ENCODE data around the gene KCTD10. TPM values are rescaled to one million over a fixed set of nuclear protein-coding genes. Genes with fewer than 3 reads are reported as not detected.

The KCTD10 gene
- total RNA-seq, 1 experiment from 2014 or later, result 41.5 TPM

DNA sequence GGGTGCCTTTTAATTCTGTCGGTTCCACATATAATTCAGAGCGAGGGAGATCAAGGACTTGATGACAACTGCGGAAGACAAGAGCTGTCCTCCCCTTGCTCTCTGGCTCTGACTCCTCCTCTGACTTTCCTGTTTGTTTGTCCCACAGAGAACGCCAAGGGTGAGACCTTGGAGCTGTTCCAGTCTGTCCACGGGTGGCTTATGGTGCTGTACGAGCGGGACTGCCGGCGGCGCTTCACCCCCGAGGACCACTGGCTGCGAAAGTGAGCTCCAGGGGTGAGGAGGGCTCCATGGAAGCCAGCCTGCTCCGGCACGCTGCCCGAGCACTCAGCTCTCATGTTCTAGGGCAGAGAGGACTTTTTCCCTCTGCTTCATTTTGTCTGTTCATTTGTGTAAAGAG is 33.1 kb upstream of the KCTD10 start:
- no peak overlapping the region for H3K4me3 Mint-ChIP-seq (ENCODE audit: unreplicated experiment)
- Histone ChIP-seq H3K27me3 (replicated peaks; ENCODE audit: control insufficient read depth, insufficient read depth, low read length) (no peaks in the 10 kb centered on the region), H3K36me3 (ENCODE audit: control insufficient read depth, insufficient read depth, low read length) (no peaks in the 10 kb centered on the region; the same call in 1 of the 2 replicates), H3K4me1 (no peaks in the 10 kb centered on the region), H3K4me3 (ENCODE audit: low read depth, low read length) (no peak overlapping the region), H3K9me3 (no peaks in the 10 kb centered on the region)
- intact Hi-C loops (cut with micrococcal nuclease; ENCODE audit: unreplicated experiment), result no loop called here
- no peaks in the 10 kb centered on the region for H3K27me3 Mint-ChIP-seq (ENCODE audit: insufficient read depth, unreplicated experiment)
- BruUV-seq (replicated peaks), result no TSS peak
- DNase-seq, result no peak
- no peaks in the 10 kb centered on the region for H3K4me1 Mint-ChIP-seq (ENCODE audit: low read depth, unreplicated experiment)
- TF ChIP-seq, protein P1, sequence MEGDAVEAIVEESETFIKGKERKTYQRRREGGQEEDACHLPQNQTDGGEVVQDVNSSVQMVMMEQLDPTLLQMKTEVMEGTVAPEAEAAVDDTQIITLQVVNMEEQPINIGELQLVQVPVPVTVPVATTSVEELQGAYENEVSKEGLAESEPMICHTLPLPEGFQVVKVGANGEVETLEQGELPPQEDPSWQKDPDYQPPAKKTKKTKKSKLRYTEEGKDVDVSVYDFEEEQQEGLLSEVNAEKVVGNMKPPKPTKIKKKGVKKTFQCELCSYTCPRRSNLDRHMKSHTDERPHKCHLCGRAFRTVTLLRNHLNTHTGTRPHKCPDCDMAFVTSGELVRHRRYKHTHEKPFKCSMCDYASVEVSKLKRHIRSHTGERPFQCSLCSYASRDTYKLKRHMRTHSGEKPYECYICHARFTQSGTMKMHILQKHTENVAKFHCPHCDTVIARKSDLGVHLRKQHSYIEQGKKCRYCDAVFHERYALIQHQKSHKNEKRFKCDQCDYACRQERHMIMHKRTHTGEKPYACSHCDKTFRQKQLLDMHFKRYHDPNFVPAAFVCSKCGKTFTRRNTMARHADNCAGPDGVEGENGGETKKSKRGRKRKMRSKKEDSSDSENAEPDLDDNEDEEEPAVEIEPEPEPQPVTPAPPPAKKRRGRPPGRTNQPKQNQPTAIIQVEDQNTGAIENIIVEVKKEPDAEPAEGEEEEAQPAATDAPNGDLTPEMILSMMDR (IDR thresholded peaks at IDR 0.05; ENCODE audit: insufficient read depth in 1 of 2, low read depth in 1 of 2, low read length in 1 of 2, severe bottlenecking in 1 of 2, unreplicated experiment in 1 of 2), result no peak
- no peak overlapping the region for H3K27ac Mint-ChIP-seq (ENCODE audit: unreplicated experiment)
- H3K9me3 Mint-ChIP-seq (ENCODE audit: unreplicated experiment), result no peaks in the 10 kb centered on the region
- ChIA-PET POLR2A (no interaction called here), CTCF (no interaction called here)
- H3K36me3 Mint-ChIP-seq (ENCODE audit: insufficient read depth, unreplicated experiment), result no peaks in the 10 kb centered on the region

DNA sequence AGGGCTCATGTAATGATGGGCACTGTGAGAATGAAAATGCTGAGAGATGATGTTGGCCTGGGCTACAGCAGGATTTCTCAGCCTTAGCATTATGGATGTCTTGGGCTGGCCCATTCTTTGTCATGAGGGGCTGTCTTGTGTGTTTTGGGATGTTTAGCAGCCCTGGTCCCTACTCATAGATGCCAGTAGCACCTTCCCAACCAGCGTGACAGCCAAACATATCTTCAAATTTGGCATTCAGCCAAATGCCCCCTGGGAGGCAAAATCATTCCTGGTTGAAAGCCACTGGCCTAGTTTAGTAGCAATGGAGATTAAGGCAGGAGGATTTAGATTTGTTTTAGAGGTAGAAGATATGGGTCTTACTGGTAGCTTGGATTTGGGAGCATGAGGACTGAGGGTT is 27.0 kb upstream of the KCTD10 start:
- Mint-ChIP-seq H3K27me3 (ENCODE audit: insufficient read depth, unreplicated experiment) (no peaks in the 10 kb centered on the region), H3K27ac (ENCODE audit: unreplicated experiment) (no peak overlapping the region), H3K9me3 (ENCODE audit: unreplicated experiment) (no peaks in the 10 kb centered on the region), H3K4me3 (ENCODE audit: unreplicated experiment) (no peak overlapping the region), H3K36me3 (ENCODE audit: insufficient read depth, unreplicated experiment) (peaks cover 12% of the 10 kb centered on the region), H3K4me1 (ENCODE audit: low read depth, unreplicated experiment) (no peaks in the 10 kb centered on the region)
- no peaks in the 10 kb centered on the region for H3K9me3 ChIP-seq
- TF ChIP-seq, protein P1 (IDR thresholded peaks at IDR 0.05; ENCODE audit: insufficient read depth in 1 of 2, low read depth in 1 of 2, low read length in 1 of 2, severe bottlenecking in 1 of 2, unreplicated experiment in 1 of 2), result no peak
- no peak overlapping the region for H3K4me3 ChIP-seq (ENCODE audit: low read depth, low read length)
- no peak for DNase-seq
- BruUV-seq (replicated peaks), result no TSS peak
- no peaks in the 10 kb centered on the region for H3K4me1 ChIP-seq
- POLR2A ChIA-PET, result no interaction called here
- peaks cover 3% of the 10 kb centered on the region; the same call in 1 of the 2 replicates for H3K36me3 ChIP-seq (ENCODE audit: control insufficient read depth, insufficient read depth, low read length)
- intact Hi-C loops (cut with micrococcal nuclease; ENCODE audit: unreplicated experiment), result no loop called here
- no peaks in the 10 kb centered on the region for H3K27me3 ChIP-seq (replicated peaks; ENCODE audit: control insufficient read depth, insufficient read depth, low read length)
- CTCF ChIA-PET, result no interaction called here

DNA sequence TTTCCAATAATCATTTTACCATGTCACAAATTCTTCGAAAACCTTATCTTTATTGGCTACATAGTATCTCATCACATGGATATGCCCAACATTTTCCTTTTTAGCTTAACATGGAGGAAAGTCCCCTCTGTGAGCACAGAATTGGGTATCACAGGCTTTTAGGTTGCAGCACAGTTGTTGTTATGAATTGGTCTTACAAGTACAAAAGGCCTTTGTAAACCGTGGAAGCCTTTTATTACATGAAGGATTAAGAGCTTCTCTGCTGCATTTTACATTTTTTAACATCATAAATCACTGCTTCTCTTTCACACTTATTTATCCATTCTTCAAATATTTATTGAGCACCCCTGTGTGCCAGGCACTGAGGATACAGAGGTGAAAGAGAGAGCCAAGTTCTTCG is 26.5 kb upstream of the KCTD10 start:
- H3K9me3 Mint-ChIP-seq (ENCODE audit: unreplicated experiment), result no peaks in the 10 kb centered on the region
- BruUV-seq (replicated peaks), result no TSS peak
- peaks cover 3% of the 10 kb centered on the region; the same call in 1 of the 2 replicates for H3K36me3 ChIP-seq (ENCODE audit: control insufficient read depth, insufficient read depth, low read length)
- intact Hi-C loops (cut with micrococcal nuclease; ENCODE audit: unreplicated experiment), result no loop called here
- no peak overlapping the region for H3K4me3 ChIP-seq (ENCODE audit: low read depth, low read length)
- no peaks in the 10 kb centered on the region for H3K4me1 Mint-ChIP-seq (ENCODE audit: low read depth, unreplicated experiment)
- no peak overlapping the region for H3K4me3 Mint-ChIP-seq (ENCODE audit: unreplicated experiment)
- no peaks in the 10 kb centered on the region for H3K4me1 ChIP-seq
- no peaks in the 10 kb centered on the region for H3K9me3 ChIP-seq
- ChIA-PET CTCF (no interaction called here), POLR2A (no interaction called here)
- no peak for DNase-seq
- TF ChIP-seq, protein P1 (IDR thresholded peaks at IDR 0.05; ENCODE audit: insufficient read depth in 1 of 2, low read depth in 1 of 2, low read length in 1 of 2, severe bottlenecking in 1 of 2, unreplicated experiment in 1 of 2), result no peak
- no peak overlapping the region for H3K27ac Mint-ChIP-seq (ENCODE audit: unreplicated experiment)
- no peaks in the 10 kb centered on the region for H3K27me3 ChIP-seq (replicated peaks; ENCODE audit: control insufficient read depth, insufficient read depth, low read length)
- H3K27me3 Mint-ChIP-seq (ENCODE audit: insufficient read depth, unreplicated experiment), result no peaks in the 10 kb centered on the region
- H3K36me3 Mint-ChIP-seq (ENCODE audit: insufficient read depth, unreplicated experiment), result peaks cover 12% of the 10 kb centered on the region

All from Caco-2 (cell line).